CD14-positive monocyte (primary cell): ENCODE data around the gene ZCCHC14. TPM values are rescaled to one million over a fixed set of nuclear protein-coding genes. Genes with fewer than 3 reads are reported as not detected.
A peak's percentile ranks its signal among the peaks of the same experiment; 100 is the strongest.

Experiments
- DNase-seq, 3 donors: peaks; one replicate each; pipeline ENCODE4 v3.0.0-alpha.2; 2011 to 2022
- H2AFZ ChIP-seq: 2 replicates; pipeline ENCODE4 v1.6.0; 2012; ENCODE audit warnings: mild to moderate bottlenecking, low read depth, low read length, inconsistent platforms; ENCODE audit not compliant: insufficient read depth, poor library complexity, severe bottlenecking
- H3K27ac ChIP-seq, 2 donors: 1 replicate in 1 of 2; 2 replicates in 1 of 2; pipeline ENCODE4 v1.5.1; 2012 to 2013; ENCODE audit warnings: low read length in 2 of 2, control low read depth in 1 of 2, inconsistent platforms in 1 of 2, low read depth in 1 of 2, mild to moderate bottlenecking in 1 of 2
- H3K27me3 ChIP-seq, 2 donors: one replicate each; pipeline versions ENCODE4 v1.6.0 to v1.6.1; 2011 to 2013; ENCODE audit warnings: low read length in 2 of 2; ENCODE audit not compliant: control insufficient read depth in 2 of 2, insufficient read depth in 2 of 2
- H3K36me3 ChIP-seq, 2 donors: replicated peaks in 1 of 2; 1 replicate in 1 of 2; 2 replicates in 1 of 2; pipeline versions ENCODE4 v1.5.1 to v1.6.1; 2012 to 2013; ENCODE audit warnings: low read length in 2 of 2, control low read depth in 1 of 2, inconsistent platforms in 1 of 2, mild to moderate bottlenecking in 1 of 2; ENCODE audit not compliant: insufficient read depth in 2 of 2, control insufficient read depth in 1 of 2
- H3K4me1 ChIP-seq, 2 donors: 1 replicate in 1 of 2; 2 replicates in 1 of 2; pipeline versions ENCODE4 v1.5.1 to v1.6.1; 2012 to 2013; ENCODE audit warnings: low read length in 2 of 2, control low read depth in 1 of 2, inconsistent platforms in 1 of 2, mild to moderate bottlenecking in 1 of 2, moderate library complexity in 1 of 2; ENCODE audit not compliant: insufficient read depth in 2 of 2, control insufficient read depth in 1 of 2
- H3K4me2 ChIP-seq: replicated peaks from 2 replicates; pipeline ENCODE3; 2012; ENCODE audit warnings: low read length, moderate library complexity, mild to moderate bottlenecking; ENCODE audit not compliant: poor library complexity, severe bottlenecking; ENCODE audit errors: extremely low read depth
- H3K4me3 ChIP-seq, 3 experiments: fragments of 200-600 bp in 1 of 3; sonication (generic) in 1 of 3; replicated peaks in 1 of 3; 1 replicate in 2 of 3; 2 replicates in 1 of 3; pipeline ENCODE4 v1.5.1; 2011 to 2013; ENCODE audit warnings: low read length in 3 of 3, mild to moderate bottlenecking in 3 of 3, control low read depth in 2 of 3, low read depth in 2 of 3, inconsistent platforms in 1 of 3, moderate library complexity in 1 of 3
- H3K79me2 ChIP-seq: 2 replicates; pipeline ENCODE4 v1.6.0; 2012; ENCODE audit warnings: mild to moderate bottlenecking, control low read depth, inconsistent platforms, low read length, moderate library complexity; ENCODE audit not compliant: insufficient read depth
- H3K9ac ChIP-seq: 2 replicates; pipeline ENCODE4 v1.6.0; 2017; ENCODE audit warnings: low read length, mild to moderate bottlenecking; ENCODE audit not compliant: insufficient read depth, poor library complexity, severe bottlenecking
- H3K9me3 ChIP-seq, 2 donors: replicated peaks in 1 of 2; 1 replicate in 1 of 2; 2 replicates in 1 of 2; pipeline versions ENCODE4 v1.5.1 to v1.6.1; 2012 to 2013; ENCODE audit warnings: low read length in 2 of 2, control low read depth in 1 of 2; ENCODE audit not compliant: control insufficient read depth in 1 of 2, insufficient read depth in 1 of 2
- H4K20me1 ChIP-seq: 2 replicates; pipeline ENCODE4 v1.6.0; 2012; ENCODE audit warnings: mild to moderate bottlenecking, low read length, control low read depth, moderate library complexity; ENCODE audit not compliant: insufficient read depth
- H3K27ac Mint-ChIP-seq, 7 donors: one replicate each; pipeline ENCODE4 v1.8.0; 2020; ENCODE audit warnings: mild to moderate bottlenecking in 7 of 7, mixed read lengths in 7 of 7, moderate library complexity in 6 of 7, inconsistent platforms in 2 of 7
- H3K27me3 Mint-ChIP-seq, 3 donors: one replicate each; pipeline ENCODE4 v1.8.0; 2021 to 2022; ENCODE audit warnings: low read depth in 3 of 3, mild to moderate bottlenecking in 3 of 3, mixed read lengths in 3 of 3, moderate library complexity in 3 of 3, inconsistent platforms in 1 of 3
- H3K36me3 Mint-ChIP-seq, 2 donors: one replicate each; pipeline ENCODE4 v1.8.0; 2020; ENCODE audit warnings: mixed read lengths in 2 of 2, inconsistent platforms in 1 of 2, mild to moderate bottlenecking in 1 of 2
- H3K4me1 Mint-ChIP-seq: one replicate; pipeline ENCODE4 v1.8.0; 2020; ENCODE audit warnings: mild to moderate bottlenecking, mixed read lengths
- H3K4me3 Mint-ChIP-seq, 2 donors: one replicate each; pipeline ENCODE4 v1.8.0; 2020; ENCODE audit warnings: mild to moderate bottlenecking in 2 of 2, mixed read lengths in 2 of 2, moderate library complexity in 1 of 2
- H3K9me3 Mint-ChIP-seq, 7 donors: one replicate each; pipeline ENCODE4 v1.8.0; 2020 to 2022; ENCODE audit warnings: mixed read lengths in 7 of 7, mild to moderate bottlenecking in 6 of 7, moderate library complexity in 6 of 7, inconsistent platforms in 2 of 7
- CTCF ChIP-seq: fragments of 200-600 bp; IDR thresholded peaks from one replicate; pipeline ENCODE4 v1.8.0; 2022; ENCODE audit warnings: antibody characterized with exemption, mild to moderate bottlenecking
- WGBS: methylation state at CpG from one replicate; pipeline ENCODE4 v1.1.5; 2013; ENCODE audit warnings: missing lambda C conversion rate; ENCODE audit not compliant: insufficient coverage; 5-methylcytosine and 5-hydroxymethylcytosine counted together
- intact Hi-C, 2 donors: fragments of 100-400 bp; cut with micrococcal nuclease; formaldehyde crosslinking; loops; one replicate each; pipeline versions ENCODE4 v1.15.0 to v1.15.1; 2023
- polyA plus RNA-seq, 3 donors: library from polyadenylated mRNA; depleted of rRNA in 1 of 3; unstranded in 2 of 3; stranded (reverse) in 1 of 3; fragments of 300-500 nt in 2 of 3; fragments of >200 nt in 1 of 3; fragmentation: Illumina TruSeq in 2 of 3; gene quantifications; 1 replicate in 2 of 3; 2 replicates in 1 of 3; pipeline ENCODE4 v1.2.3, GENCODE V29; 2012 to 2021

ZCCHC14 gene
- polyA plus RNA-seq, 3 donors, result 0.11 to 4.0 (median 0.22) TPM

GRCh38 chr16:87358250-87358649, 134.6 kb downstream of the ZCCHC14 start:
- no peak overlapping the region for H3K9ac ChIP-seq
- H3K27ac ChIP-seq, result no peak overlapping the region
- H2AFZ ChIP-seq, result no peak overlapping the region
- intact Hi-C loops, result no loop called here
- peaks cover 51 to 55% of the 10 kb centered on the region in 2 donors for H3K36me3 Mint-ChIP-seq
- no peak overlapping the region for H3K4me2 ChIP-seq
- 98% methylated on average over 17 of the region's 17 CpGs for WGBS
- H4K20me1 ChIP-seq, result peaks cover 16% of the 10 kb centered on the region
- H3K4me3 ChIP-seq, result no peak overlapping the region
- no peaks in the 10 kb centered on the region for H3K4me1 Mint-ChIP-seq
- no peak for TF ChIP-seq CTCF
- H3K36me3 ChIP-seq, result peaks cover 4 to 17% of the 10 kb centered on the region in 2 donors
- H3K27me3 ChIP-seq, result peaks cover 0 to 17% of the 10 kb centered on the region in 2 donors
- DNase-seq, result no peak
- no peaks in the 10 kb centered on the region for H3K9me3 ChIP-seq
- peaks cover 20 to 49% (median 42%) of the 10 kb centered on the region in 3 donors for H3K27me3 Mint-ChIP-seq
- H3K79me2 ChIP-seq, result no peaks in the 10 kb centered on the region
- H3K4me3 Mint-ChIP-seq, result peak overlapping the region in 1 of 2 donors; percentile 33
- H3K9me3 Mint-ChIP-seq, result peaks cover 0 to 10% (median 0%) of the 10 kb centered on the region in 7 donors
- no peaks in the 10 kb centered on the region for H3K4me1 ChIP-seq
- no peak overlapping the region for H3K27ac Mint-ChIP-seq

GRCh38 chr16:87356491-87356853, 136.4 kb downstream of the ZCCHC14 start:
- Mint-ChIP-seq H3K4me1 (no peaks in the 10 kb centered on the region), H3K9me3 (peaks cover 0 to 6% (median 0%) of the 10 kb centered on the region in 7 donors), H3K27ac (no peak overlapping the region), H3K36me3 (peaks cover 39 to 45% of the 10 kb centered on the region in 2 donors), H3K27me3 (peaks cover 9 to 35% (median 28%) of the 10 kb centered on the region in 3 donors), H3K4me3 (no peak overlapping the region)
- H4K20me1 ChIP-seq, result peaks cover 15% of the 10 kb centered on the region
- H3K27ac ChIP-seq, result no peak overlapping the region
- no peak for DNase-seq
- H3K79me2 ChIP-seq, result no peaks in the 10 kb centered on the region
- H3K9me3 ChIP-seq, result no peaks in the 10 kb centered on the region
- no peak overlapping the region for H3K4me2 ChIP-seq
- intact Hi-C loops, result no loop called here
- H3K4me3 ChIP-seq, result no peak overlapping the region
- H2AFZ ChIP-seq, result no peak overlapping the region
- 96% methylated on average over 7 of the region's 8 CpGs for WGBS
- peaks cover 0 to 9% of the 10 kb centered on the region in 2 donors for H3K27me3 ChIP-seq
- no peak for TF ChIP-seq CTCF
- H3K4me1 ChIP-seq, result no peaks in the 10 kb centered on the region
- peaks cover 4 to 17% of the 10 kb centered on the region in 2 donors for H3K36me3 ChIP-seq
- no peak overlapping the region for H3K9ac ChIP-seq

Other genes with a start within 250 kb of the ZCCHC14 start
- 1 to 10 TPM in 2 of 3 donors, under 1 TPM in 1; 0.89 to 1.9 (median 1.7) TPM for gene C16orf95, start 175.6 kb downstream of the ZCCHC14 start, polyA plus RNA-seq
- gene FBXO31, start 109.2 kb downstream of the ZCCHC14 start, polyA plus RNA-seq, result 1 to 10 TPM; 2.0 to 5.6 (median 3.3) TPM
- gene MAP1LC3B, start 100.7 kb downstream of the ZCCHC14 start, polyA plus RNA-seq, result 100 to 1,000 TPM; 102 to 147 (median 140) TPM
- gene JPH3, start 109.5 kb upstream of the ZCCHC14 start, polyA plus RNA-seq, result not detected